Karpas-422 (cell line): ENCODE measurements around the gene FKBP1C. TPM values are rescaled to one million over a fixed set of nuclear protein-coding genes. Genes with fewer than 3 reads are reported as not detected.

Experiments used
- small RNA-seq: library from RNA; depleted of rRNA; stranded (forward); fragments of <200 nt; gene quantifications from one replicate; pipeline ENCODE3, GENCODE V24; 2014
- total RNA-seq: library from RNA; depleted of rRNA; stranded (reverse); fragments of >200 nt; shearing (Covaris generic); gene quantifications from 2 replicates; pipeline ENCODE4 v1.2.3, GENCODE V29; 2014; ENCODE audit warnings: low replicate concordance; rRNA removed

FKBP1C gene
- total RNA-seq, 1 experiment from 2014 or later, result not detected

Small RNA genes lying within 50 kb of the gene (small RNA-seq; reads per million reads assigned to genes)
- not detected for gene SPTLC1P3

Other genes with a start within 250 kb of the FKBP1C start
- gene LGSN, start 108.5 kb downstream of the FKBP1C start, total RNA-seq, result not detected in 2 replicates